Stomach (tissue), 4 donors: ENCODE measurements around the gene CSNK1E.
"Not testable (repeated sequence)": the region's sequence is repeated elsewhere in the genome, so short reads cannot be mapped to it uniquely, and the experiment has no call there.

ENCODE experiments used
- EP300 ChIP-seq: sonication (generic); formaldehyde crosslinking; IDR thresholded peaks from one replicate; pipeline ENCODE4 v1.6.1; 2017; ENCODE audit warnings: antibody characterized with exemption
- POLR2A ChIP-seq, 4 donors: fragments of 450-650 bp; IDR thresholded peaks; one replicate each; pipeline ENCODE4 v1.6.1; 2016; ENCODE audit warnings: antibody characterized with exemption in 4 of 4, control low read depth in 2 of 4, mild to moderate bottlenecking in 1 of 4, moderate library complexity in 1 of 4
- POLR2AphosphoS5 ChIP-seq, 3 donors: sonication (generic); formaldehyde crosslinking; IDR thresholded peaks; one replicate each; pipeline ENCODE4 v1.6.1; 2016; ENCODE audit warnings: antibody characterized with exemption in 3 of 3
- TF ChIP-seq, protein P1 (sequence below), 7 experiments: fragments of 450-650 bp in 4 of 7; fragments of 200-600 bp in 3 of 7; sonication (generic) in 3 of 7; IDR thresholded peaks; one replicate each; pipeline ENCODE4 v1.5.1; 2016 to 2019; ENCODE audit warnings: antibody characterized with exemption in 7 of 7, control low read depth in 2 of 7, mild to moderate bottlenecking in 1 of 7

- TF ChIP-seq, protein P1, sequence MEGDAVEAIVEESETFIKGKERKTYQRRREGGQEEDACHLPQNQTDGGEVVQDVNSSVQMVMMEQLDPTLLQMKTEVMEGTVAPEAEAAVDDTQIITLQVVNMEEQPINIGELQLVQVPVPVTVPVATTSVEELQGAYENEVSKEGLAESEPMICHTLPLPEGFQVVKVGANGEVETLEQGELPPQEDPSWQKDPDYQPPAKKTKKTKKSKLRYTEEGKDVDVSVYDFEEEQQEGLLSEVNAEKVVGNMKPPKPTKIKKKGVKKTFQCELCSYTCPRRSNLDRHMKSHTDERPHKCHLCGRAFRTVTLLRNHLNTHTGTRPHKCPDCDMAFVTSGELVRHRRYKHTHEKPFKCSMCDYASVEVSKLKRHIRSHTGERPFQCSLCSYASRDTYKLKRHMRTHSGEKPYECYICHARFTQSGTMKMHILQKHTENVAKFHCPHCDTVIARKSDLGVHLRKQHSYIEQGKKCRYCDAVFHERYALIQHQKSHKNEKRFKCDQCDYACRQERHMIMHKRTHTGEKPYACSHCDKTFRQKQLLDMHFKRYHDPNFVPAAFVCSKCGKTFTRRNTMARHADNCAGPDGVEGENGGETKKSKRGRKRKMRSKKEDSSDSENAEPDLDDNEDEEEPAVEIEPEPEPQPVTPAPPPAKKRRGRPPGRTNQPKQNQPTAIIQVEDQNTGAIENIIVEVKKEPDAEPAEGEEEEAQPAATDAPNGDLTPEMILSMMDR (IDR thresholded peaks at IDR 0.05): not testable (repeated sequence)
- TF ChIP-seq POLR2AphosphoS5 (IDR thresholded peaks at IDR 0.05); EP300; POLR2A (IDR thresholded peaks at IDR 0.05): not testable (repeated sequence)
Observed at GRCh38 chr22:38357971-38358370, 40.7 kb upstream of the CSNK1E start.
